ENCODE results near the gene APOL1.

- TF ChIP-seq CTCF (IDR thresholded peaks at IDR 0.05): no peak
- peak in 1 of 2 donors; percentile 21 for TF ChIP-seq POLR2AphosphoS5 (IDR thresholded peaks at IDR 0.05)
- TF ChIP-seq POLR2A (IDR thresholded peaks at IDR 0.05; ENCODE audit: low read depth): no peak
- no peak for TF ChIP-seq EP300 (IDR thresholded peaks at IDR 0.05)
These were observed 52.9 kb downstream of the APOL1 start for GRCh38 chr22:36305813-36306212.
